ENCODE results near the gene DDIT4.
"Not testable (repeated sequence)": the region's sequence is repeated elsewhere in the genome, so short reads cannot be mapped to it uniquely, and the experiment has no call there.

The DDIT4 gene

DNA sequence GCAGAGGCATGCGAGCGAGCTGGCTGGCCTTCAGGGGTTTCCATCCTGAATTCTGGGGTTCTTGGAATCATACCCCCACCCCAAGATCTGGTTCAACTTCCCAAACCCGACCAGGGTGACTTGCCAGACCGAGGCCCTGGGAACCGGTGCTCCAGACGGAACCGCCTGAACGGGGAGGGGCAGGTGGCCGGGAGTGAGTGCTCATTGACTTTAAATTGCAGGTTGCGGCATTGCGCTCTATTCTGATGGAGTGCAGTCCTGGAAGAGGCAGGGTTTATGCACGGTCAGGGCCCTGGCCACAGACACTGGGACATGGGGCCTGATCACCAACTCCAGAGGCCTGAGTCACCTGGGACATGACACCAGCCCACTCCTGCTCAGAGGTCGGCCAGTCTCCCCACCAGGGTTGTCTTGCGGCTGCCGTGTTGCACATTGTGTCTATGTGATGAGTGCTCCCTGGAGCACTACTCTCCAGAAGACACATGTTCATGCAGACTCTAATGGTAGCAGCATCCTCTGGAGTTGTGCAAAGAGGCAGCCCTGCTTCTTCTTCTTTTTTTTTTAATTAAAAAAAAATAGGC lies 5.8 kb upstream of the DDIT4 start:
- DNase-seq (ENCODE audit: low spot score): no peak

DNA sequence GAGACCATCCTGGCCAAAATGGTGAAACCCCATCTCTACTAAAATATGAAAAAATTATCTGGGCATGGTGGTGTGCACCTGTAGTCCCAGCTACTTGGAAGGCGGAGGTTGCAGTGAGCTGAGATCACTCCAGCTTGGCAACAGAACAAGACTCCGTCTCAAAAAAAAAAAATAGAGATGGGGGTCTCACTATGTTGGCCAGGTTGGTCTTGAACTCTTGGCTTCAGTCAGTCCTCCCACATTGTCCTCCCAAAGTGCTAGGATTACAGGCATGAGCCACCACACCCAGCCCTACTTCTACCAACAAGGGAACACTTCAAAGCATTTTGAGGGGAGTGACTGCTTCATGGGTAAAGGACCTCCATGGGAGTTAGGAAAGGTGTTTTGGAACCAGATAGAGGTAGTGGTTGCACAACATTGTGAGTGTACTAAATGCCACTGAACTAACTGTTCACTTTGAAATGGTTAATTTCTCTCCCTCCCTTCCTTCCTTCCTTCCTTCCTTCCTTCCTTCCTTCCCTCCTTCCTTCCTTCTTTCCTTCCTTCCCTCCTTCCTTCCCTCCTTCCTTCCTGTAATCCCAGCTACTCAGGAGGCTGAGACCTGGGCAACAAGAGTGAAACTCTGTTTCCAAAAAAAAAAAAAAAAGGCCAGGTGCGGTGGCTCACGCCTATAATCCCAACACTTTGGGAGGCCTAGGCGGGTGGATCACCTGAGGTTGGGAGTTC lies 5.1 kb upstream of the DDIT4 start:
- DNase-seq (ENCODE audit: low spot score): not testable (repeated sequence)

DNA sequence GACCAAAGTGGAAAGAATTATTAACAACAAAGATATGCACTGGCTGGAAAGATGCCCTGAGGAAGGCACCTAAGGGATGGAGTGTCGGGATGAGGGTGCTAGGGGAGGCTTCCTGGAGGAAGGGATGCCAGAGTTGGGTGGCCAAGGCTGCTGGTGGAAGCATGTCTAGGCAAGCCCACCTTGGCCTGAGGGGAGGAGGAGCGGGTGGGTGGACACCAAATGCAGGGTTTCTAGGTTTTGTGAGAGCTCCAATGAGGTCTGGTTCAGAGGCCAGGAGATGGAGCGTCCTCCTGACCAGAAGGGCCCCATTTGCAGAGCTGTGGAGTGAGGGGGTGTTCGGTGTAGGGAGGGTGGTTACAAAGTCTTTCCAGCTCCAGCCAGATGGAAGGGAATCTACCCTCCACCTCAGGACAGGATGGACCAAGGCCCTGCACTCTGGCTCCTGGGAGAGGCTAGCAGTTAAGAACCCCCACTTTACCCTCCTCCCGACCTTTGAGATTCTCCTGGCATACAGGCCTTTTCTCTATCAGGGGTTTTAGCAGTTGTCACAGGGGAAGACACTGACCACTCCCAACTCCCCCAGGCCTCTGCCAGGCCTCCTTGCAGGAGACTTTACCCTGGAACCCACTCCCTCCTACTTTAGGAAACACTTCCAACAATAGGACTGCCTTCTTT lies 3.0 kb upstream of the DDIT4 start:
- DNase-seq (ENCODE audit: low spot score): no peak

DNA sequence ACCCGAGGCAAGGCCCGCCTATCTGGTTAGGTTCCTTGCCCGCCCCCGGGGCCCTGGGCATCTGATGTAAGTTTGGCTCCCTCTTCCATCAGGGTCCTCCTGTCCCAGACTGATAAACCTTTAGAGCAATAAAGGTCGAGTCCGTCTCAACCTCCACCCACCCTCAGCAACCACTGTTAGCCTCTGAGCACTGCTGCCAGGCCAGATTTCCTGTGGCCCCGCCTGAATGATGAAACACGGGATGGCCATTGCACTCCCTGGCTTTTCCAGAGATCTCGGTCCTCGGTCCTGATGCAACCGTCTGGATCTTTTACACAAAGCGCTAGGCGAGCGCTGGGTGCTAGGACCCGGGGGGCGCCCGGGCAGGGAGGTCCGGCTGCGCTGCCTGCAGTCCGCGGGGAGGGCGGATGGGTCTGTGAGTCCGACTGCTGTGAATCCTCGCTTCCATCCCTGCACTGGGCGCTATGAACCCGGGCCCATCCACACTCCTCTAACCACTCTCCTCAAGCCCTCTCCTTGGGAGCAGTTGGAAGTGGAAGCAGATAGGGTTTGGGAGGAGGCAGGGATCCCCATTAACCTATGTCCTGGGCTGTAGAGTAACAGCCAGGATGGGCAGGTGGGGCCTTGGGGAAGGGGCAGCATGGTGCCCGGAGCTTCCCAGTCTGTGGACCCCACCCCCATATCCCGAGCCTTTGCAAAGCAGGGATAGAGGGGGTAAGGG lies 875 bp upstream of the DDIT4 start:
- peak; percentile 61 for DNase-seq (ENCODE audit: low spot score)

DNA sequence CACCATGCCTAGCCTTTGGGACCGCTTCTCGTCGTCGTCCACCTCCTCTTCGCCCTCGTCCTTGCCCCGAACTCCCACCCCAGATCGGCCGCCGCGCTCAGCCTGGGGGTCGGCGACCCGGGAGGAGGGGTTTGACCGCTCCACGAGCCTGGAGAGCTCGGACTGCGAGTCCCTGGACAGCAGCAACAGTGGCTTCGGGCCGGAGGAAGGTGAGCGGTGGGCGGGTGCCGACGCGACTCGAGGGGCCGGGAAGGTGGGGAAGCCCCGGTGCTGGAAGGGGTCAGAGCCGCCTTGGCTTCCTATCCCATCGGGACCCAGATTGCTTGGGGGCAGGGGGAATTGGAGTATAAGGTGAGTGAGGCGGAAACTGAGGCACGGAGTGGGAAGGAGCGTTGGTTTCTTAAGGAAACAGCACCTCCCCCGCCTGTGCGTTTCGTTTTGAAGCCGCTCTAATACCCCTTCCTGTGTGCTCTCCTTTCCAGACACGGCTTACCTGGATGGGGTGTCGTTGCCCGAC lies 547 bp downstream of the DDIT4 start:
- DNase-seq (ENCODE audit: low spot score): no peak

DNA sequence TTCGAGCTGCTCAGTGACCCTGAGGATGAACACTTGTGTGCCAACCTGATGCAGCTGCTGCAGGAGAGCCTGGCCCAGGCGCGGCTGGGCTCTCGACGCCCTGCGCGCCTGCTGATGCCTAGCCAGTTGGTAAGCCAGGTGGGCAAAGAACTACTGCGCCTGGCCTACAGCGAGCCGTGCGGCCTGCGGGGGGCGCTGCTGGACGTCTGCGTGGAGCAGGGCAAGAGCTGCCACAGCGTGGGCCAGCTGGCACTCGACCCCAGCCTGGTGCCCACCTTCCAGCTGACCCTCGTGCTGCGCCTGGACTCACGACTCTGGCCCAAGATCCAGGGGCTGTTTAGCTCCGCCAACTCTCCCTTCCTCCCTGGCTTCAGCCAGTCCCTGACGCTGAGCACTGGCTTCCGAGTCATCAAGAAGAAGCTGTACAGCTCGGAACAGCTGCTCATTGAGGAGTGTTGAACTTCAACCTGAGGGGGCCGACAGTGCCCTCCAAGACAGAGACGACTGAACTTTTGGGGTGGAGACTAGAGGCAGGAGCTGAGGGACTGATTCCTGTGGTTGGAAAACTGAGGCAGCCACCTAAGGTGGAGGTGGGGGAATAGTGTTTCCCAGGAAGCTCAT lies 1.1 kb downstream of the DDIT4 start:
- no peak for DNase-seq (ENCODE audit: low spot score)

DNA sequence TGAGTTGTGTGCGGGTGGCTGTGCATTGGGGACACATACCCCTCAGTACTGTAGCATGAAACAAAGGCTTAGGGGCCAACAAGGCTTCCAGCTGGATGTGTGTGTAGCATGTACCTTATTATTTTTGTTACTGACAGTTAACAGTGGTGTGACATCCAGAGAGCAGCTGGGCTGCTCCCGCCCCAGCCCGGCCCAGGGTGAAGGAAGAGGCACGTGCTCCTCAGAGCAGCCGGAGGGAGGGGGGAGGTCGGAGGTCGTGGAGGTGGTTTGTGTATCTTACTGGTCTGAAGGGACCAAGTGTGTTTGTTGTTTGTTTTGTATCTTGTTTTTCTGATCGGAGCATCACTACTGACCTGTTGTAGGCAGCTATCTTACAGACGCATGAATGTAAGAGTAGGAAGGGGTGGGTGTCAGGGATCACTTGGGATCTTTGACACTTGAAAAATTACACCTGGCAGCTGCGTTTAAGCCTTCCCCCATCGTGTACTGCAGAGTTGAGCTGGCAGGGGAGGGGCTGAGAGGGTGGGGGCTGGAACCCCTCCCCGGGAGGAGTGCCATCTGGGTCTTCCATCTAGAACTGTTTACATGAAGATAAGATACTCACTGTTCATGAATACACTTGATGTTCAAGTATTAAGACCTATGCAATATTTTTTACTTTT lies 1.8 kb downstream of the DDIT4 start:
- DNase-seq (ENCODE audit: low spot score): no peak

DNA sequence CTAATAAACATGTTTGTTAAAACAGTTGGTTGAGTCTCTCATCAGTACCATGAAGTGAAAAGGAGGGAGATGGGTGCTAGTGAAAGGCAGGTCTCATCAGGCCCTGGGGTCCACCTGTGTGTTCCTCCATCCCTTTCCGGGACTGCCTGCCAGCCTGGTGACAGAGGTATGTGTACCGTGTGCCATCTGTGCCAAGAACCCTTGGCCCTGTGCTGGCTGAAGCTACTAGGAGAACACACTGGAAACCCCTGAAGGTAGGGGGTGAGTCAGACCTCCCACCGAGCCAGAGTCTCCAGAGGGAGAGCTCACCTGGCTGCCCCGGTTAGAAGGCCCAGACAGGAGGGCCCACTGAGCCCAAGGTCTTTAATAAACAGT lies 2.3 kb downstream of the DDIT4 start:
- DNase-seq (ENCODE audit: low spot score): no peak

DNA sequence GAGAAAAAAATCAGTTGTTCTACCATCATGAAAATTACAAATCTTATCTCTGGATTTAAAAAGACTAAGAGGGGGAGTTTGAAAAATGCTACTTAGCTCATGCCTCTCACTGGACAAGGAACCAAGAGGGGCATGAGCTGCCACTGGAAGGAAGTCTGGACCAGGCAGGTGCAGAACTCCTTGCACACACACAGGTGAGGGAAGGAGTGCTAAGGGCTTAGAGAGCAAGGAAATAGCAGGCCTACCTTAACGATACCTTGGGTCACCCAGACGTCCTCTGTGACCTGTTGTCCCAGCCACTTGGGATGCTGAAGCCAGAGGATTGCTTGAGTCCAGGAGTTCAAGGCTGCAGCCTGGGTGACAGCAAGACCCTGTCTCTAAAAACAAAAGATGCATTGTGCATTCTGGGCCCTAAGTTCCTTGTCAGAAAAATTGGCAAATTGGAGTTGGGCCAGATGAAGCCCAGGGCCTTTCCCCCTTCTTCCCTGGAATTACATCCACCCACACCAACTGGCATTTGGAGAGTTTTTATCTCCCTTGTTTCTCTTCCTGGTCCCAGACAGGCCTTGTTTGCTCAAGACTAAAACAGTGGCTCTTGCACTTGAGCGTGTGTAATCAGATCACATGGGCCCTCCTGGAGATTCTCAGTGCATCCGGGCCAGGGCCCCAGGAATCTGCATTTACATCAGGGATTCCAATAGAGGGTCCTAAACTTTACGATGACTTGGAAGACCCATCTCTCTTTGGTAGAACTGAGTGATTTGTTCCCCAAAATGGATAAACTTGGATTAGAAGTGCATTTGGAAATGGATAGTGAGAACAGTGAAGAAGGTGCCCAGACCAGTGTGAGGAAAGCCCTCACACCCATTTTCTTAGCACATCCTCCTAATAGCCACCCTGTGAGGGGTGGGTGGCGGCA lies 3.0 kb downstream of the DDIT4 start:
- no peak for DNase-seq (ENCODE audit: low spot score)

DNA sequence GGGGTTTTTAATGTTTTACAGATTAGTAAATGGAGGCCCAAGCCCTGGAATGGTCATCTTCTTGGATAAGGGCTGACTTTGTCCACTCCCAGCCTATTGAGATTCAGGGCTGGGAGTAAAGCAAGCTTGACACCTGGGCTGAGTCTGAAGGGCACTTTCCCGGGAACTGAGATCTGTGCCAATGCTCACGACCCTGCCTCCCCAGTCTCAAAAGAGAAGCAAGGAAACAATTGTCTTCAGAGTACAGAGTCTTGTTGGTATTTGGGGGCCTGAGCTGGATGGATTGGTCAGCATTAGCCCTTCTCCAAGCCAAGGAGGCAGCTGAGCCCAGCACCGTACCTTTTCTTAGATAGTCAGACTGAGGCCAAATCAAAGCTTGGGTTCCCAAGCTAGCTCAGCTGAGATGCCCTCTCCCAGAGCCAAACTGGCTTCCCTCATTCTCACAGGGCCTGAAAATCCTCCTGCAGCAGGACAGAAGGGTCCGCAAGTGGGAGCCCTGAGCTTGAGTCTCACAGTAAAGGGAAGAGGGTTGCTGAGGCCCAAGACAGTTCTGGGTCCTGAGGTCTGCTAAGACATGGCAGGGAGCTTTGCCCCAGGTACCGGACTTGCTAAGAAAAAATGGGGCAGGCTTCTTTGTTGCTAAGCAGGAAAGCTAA lies 3.7 kb downstream of the DDIT4 start:
- no peak for DNase-seq (ENCODE audit: low spot score)

DNA sequence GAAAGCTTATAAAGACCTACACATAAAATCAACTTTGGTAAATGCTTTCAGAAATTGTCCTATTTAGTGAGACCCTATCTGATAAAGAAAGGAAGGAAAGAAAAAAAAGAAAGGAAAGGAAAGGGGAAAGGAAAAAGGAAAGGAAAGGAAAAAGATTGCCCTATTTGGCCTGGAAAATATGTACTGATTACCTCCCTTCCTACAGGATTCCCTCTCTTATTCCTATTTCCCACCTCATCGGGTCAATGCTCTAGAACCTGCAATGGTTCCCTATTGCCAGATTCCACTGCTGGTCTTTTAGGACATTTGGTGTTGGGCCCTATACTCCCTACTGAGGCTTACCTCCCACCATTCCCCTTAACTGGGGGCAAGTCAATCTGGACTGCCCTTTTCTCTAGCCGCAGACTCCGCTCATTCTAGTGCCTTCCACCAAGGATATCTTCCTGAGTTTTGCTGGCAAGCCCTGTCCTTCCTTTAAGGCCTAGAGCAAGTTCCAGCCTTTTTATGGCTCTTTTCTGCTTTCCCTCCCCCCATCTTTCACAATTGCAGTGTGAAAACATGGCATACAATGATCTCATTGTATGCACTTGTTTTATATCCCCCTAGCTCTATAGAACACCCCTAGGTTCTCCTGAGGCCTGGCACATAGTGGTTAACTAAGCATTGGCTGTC lies 4.4 kb downstream of the DDIT4 start:
- no peak for DNase-seq (ENCODE audit: low spot score)

DNA sequence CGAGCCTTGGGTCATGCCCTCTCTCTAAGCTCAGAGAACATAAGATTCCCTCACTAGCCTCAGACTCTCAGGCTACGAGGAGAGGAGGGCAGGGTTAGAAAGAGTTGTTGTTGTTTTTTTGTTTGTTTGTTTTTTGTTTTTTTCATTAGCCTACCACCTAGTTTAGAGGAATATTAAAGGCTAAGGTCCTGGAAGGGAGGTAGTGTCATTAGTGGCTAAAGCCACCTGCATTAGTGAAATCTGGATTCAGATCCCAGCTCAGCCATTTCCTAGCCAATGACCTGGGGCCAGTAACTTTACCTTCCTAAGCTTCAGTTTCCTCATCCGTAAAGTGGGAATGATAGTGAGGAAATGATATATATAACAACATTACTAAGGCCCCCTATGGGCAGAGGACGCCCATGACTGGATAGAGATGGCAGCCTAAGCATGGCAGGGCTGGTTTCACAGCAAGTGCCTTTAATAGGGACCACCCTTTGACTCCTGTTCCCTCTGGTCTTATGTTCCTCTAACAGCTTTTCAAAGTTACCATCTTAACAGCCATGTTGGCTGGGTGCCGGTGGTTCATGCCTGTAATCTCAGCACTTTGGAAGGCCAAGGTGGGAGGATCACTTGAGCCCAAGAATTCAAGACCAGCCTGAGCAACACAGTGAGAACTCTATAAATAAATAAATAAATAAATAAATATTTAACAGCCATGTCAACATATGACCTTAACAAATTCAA lies 5.1 kb downstream of the DDIT4 start:
- DNase-seq (ENCODE audit: low spot score): no peak

DNA sequence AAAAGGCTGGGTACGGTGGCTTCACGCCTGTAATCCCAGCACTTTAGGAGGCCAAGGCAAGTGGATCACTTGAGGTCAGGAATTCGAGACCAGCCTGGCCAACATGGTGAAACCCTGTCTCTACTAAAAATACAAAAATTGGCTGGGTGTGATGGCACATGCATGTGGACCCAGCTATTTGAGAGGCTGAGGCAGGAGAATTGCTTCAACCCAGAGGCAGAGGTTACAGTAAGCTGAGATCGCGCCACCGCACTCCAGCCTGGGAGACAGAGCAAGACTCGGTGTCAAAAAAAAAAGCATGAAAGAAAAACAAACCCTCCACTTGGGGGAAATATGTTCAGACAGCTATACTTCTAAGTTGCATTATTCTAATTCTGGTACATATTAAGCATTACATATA lies 5.9 kb downstream of the DDIT4 start:
- DNase-seq (ENCODE audit: low spot score): not testable (repeated sequence)

DNA sequence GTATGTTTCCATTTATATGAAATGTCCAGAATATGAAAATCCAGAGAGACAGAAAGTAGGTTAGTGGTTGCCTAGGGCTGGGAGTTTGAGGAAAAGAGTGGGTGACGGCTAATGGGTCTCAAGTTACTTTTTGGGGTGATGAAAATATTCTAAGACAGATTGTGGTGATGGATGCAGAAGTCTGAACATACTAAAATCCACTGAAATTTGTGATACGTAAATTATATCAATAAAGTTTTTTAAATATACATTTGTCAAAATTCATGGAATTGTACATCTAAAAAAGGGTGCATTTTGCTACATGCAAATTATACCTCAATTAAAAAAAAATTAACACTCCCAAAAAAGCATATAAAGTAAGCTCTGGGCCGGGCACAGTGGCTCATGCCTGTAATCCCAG lies 9.4 kb downstream of the DDIT4 start:
- no peak for DNase-seq (ENCODE audit: low spot score)

DNA sequence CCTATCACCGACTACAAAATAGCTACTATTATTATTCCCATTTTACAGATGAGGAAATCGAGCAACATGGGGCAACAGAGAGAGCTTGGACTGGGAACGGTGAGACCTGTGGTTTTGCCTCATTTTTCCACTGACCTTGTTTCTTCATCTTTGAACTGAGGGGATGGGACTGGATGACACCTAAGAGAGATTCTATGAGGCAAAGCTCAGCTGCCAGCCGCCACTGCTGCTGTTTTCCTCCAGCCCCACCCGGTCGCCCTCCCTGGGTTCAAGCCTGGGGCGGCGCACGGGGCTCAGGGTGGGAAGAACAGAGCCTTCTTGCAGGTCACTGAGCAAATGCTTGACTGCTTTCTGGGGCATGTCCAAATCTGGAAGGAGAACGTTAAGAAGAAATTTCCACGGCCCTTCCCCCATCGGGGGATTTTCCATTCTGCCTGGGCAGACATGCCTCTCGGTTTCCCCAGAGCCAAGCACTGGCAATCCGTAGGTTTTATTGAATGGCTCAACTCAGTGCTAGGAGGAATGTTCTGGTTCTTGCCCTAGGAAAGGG lies 12.3 kb downstream of the DDIT4 start:
- no peak for DNase-seq (ENCODE audit: low spot score)

DNA sequence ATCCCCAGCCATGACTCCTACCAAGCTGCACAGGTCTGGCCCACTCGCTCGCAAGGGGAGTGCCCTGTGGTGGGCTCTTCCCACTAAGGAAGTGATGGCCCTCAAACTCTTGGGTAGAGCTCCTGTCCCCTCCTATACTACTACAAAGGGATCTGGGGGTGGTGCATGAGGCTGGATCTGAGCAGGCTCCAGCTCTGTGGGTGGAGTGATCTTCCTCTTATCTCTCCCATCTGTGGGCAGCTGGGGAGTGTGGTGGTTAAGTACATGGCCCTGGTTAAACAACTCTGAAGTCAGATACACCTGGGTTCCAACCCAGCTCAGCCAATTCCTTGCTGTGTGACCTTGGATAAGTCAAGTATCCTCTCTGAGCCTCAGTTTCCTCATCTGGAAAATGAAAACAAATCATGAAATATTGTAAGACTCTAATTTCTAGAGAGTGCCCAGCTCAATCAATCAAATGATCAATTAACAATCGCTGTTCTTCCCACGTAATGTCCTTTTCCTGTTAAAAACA lies 17.4 kb downstream of the DDIT4 start:
- DNase-seq (ENCODE audit: low spot score): no peak

DNA sequence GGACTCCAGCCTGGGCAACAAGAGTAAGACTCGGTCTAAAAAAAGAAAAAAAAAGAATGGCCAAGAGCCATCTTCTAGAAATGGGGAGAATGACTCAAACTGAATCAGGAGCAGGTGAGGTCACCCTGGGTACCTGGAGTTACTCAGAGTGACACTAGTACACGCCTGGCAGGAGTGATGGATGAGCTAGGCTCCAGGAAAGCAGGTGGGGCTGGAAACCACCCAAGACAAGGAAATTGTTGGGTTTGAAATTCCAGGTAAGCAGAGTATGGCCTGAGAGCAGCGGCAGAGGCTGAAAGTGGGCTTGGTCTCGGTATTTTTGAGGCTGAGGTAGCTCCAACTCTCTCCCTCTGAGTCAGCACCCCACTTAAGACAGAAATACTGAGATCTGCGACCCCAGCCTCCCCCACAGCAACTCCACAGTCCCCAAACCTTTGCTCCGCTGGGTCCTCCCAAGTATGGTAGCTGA lies 18.5 kb downstream of the DDIT4 start:
- DNase-seq (ENCODE audit: low spot score): no peak

DNA sequence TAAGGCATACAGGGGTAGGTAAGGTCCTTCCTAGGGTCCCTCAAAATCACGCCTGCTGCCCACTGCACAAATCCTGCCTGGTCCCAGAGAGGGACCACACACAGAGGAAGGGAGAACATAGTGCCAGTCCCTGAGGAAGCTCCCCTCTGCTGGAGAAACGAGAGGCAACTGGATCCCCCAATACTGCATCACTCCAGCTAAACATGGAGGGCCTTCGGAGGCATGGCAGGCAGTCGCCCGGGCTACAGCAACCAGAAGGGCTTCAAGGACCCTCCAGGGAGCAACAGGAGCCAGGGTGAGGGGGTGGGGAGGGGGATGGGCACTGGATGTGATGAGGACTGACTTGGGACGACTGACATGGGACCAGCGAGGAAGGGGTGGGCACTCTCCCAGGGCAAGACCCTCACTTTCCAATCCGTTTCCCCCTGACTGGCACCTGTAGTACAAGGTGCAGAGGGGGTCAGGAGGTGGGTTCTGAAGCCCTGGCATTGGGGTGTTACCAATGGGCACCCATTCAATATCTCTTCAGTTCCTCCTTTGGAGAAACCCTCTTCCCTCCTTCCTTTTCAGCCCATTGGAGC lies 21.7 kb downstream of the DDIT4 start:
- no peak for DNase-seq (ENCODE audit: low spot score)
